Lower lobe of right lung (tissue), 2 donors: Measurements from ENCODE around the gene TMEM239. TPM values are rescaled to one million over a fixed set of nuclear protein-coding genes. Genes with fewer than 3 reads are reported as not detected.

Experiments
- ATAC-seq, 2 donors: fragments of 200-7000 bp; cut with Tn5 transposase; one replicate each; pipeline ENCODE4 v1.9.1; 2020 to 2022; ENCODE audit warnings: mild to moderate bottlenecking in 2 of 2, moderate library complexity in 2 of 2
- DNase-seq: peaks from one replicate; pipeline ENCODE4 v3.0.0-alpha.2; 2020
- H3K27ac ChIP-seq: fragments of 200-600 bp; one replicate; pipeline ENCODE4 v1.8.0; 2022
- H3K27me3 ChIP-seq: fragments of 200-600 bp; one replicate; pipeline ENCODE4 v1.8.0; 2022; ENCODE audit warnings: low read depth
- H3K36me3 ChIP-seq: fragments of 200-600 bp; one replicate; pipeline ENCODE4 v1.8.0; 2022; ENCODE audit warnings: mild to moderate bottlenecking
- H3K4me1 ChIP-seq: fragments of 200-600 bp; one replicate; pipeline ENCODE4 v1.8.0; 2022
- H3K4me3 ChIP-seq: fragments of 200-600 bp; one replicate; pipeline ENCODE4 v1.8.0; 2022; ENCODE audit warnings: mild to moderate bottlenecking
- H3K9me3 ChIP-seq: fragments of 200-600 bp; one replicate; pipeline ENCODE4 v1.8.0; 2022
- intact Hi-C: fragments of 100-400 bp; cut with DNase I; formaldehyde crosslinking; loops from one replicate; pipeline ENCODE4 v1.11.0; 2022
- total RNA-seq: library from RNA; stranded (reverse); fragmentation: NEBNext Ultra II Directional; extraction: Animal tissue kit (Norgen Biotek cat#: 25700); gene quantifications from one replicate; pipeline ENCODE4 v1.2.1, GENCODE V29; 2021
- TF ChIP-seq, protein P1 (sequence below): fragments of 200-600 bp; IDR thresholded peaks from one replicate; pipeline ENCODE4 v1.8.0; 2022; ENCODE audit warnings: antibody characterized with exemption, mild to moderate bottlenecking
- donor health status: DM: no; HTN: yes; CAD: no; lungs with severe emphysema.

The TMEM239 gene
- total RNA-seq, 1 donor from 2014 or later, result not detected

DNA sequence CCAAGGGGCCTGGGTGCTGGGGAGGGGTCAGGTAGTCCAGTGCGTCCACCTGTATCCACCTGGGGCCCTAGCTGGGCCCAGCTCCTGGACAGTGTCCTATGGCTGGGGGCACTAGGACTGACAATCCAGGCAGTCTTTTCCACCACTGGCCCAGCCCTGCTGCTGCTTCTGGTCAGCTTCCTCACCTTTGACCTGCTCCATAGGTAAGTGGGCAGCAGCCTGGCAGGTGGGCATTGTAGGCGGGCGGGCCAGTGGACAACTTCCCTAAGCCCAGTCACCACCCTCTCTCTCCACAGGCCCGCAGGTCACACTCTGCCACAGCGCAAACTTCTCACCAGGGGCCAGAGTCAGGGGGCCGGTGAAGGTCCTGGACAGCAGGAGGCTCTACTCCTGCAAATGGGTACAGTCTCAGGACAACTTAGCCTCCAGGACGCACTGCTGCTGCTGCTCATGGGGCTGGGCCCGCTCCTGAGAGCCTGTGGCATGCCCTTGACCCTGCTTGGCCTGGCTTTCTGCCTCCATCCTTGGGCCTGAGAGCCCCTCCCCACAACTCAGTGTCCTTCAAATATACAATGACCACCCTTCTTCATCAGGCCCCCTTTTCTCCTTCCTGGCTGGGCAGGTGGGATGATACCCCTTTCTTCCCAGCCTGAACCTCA, 793 bp upstream of the TMEM239 start:
- DNase-seq (no peak), ATAC-seq (peak in 1 of 2 donors; percentile 16)
- TF ChIP-seq, protein P1, sequence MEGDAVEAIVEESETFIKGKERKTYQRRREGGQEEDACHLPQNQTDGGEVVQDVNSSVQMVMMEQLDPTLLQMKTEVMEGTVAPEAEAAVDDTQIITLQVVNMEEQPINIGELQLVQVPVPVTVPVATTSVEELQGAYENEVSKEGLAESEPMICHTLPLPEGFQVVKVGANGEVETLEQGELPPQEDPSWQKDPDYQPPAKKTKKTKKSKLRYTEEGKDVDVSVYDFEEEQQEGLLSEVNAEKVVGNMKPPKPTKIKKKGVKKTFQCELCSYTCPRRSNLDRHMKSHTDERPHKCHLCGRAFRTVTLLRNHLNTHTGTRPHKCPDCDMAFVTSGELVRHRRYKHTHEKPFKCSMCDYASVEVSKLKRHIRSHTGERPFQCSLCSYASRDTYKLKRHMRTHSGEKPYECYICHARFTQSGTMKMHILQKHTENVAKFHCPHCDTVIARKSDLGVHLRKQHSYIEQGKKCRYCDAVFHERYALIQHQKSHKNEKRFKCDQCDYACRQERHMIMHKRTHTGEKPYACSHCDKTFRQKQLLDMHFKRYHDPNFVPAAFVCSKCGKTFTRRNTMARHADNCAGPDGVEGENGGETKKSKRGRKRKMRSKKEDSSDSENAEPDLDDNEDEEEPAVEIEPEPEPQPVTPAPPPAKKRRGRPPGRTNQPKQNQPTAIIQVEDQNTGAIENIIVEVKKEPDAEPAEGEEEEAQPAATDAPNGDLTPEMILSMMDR, result no peak
- no peaks in the 10 kb centered on the region for H3K36me3 ChIP-seq
- intact Hi-C loops, result no loop called here
- H3K4me1 ChIP-seq, result no peaks in the 10 kb centered on the region
- H3K27me3 ChIP-seq, result peaks cover 12% of the 10 kb centered on the region
- no peak overlapping the region for H3K27ac ChIP-seq
- H3K4me3 ChIP-seq, result no peak overlapping the region
- H3K9me3 ChIP-seq, result peaks cover 6% of the 10 kb centered on the region

DNA sequence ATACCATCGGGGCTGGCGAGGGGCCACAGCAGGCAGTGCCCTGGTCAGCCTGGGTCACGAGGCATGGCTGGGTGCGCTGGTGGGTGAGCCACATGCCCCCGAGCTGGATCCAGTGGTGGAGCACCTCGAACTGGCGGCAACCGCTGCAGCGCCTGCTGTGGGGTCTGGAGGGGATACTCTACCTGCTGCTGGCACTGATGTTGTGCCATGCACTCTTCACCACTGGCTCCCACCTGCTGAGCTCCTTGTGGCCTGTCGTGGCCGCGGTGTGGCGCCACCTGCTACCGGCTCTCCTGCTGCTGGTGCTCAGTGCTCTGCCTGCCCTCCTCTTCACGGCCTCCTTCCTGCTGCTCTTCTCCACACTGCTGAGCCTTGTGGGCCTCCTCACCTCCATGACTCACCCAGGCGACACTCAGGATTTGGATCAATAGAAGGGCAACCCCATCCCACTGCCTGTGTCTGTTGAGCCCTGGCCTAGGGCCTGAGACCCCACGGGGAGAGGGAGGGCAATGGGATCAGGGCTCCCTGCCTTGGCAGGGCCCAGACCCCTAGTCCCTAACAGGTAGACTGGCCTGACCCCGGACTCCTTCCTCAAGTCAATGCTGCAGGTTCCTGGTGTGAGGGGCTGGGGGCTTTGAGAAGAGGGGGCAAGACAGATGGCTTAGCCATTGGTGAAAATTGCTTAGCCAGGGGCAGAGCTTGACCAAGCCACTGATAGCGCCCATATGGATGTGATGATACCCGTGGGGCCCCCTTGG, 598 bp downstream of the TMEM239 start:
- H3K36me3 ChIP-seq, result no peaks in the 10 kb centered on the region
- H3K27me3 ChIP-seq, result peaks cover 26% of the 10 kb centered on the region
- ATAC-seq (no peak), DNase-seq (no peak)
- H3K27ac ChIP-seq, result no peak overlapping the region
- peaks cover 6% of the 10 kb centered on the region for H3K9me3 ChIP-seq
- intact Hi-C loops, result no loop called here
- H3K4me1 ChIP-seq, result no peaks in the 10 kb centered on the region
- TF ChIP-seq, protein P1, result no peak
- no peak overlapping the region for H3K4me3 ChIP-seq

DNA sequence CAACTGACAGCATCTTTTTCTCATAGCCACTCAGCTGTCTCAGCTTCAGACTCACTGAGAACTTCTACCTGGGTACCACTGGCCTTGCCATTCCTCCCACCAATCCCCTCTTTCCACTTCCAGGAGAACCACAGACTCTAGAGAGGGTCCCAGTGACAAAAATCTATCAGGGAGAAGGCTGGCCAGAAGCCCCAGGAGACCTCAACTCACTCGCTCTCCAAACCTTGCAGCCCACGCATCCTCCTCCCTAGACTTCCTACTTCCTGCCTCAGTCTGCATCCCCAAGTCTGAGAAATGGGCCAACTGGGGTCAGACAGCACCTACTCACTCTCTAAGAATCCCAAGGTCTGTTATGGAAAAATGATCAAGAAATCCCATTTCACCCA, 1.2 kb downstream of the TMEM239 start:
- Histone ChIP-seq H3K4me3 (no peak overlapping the region), H3K36me3 (no peaks in the 10 kb centered on the region), H3K9me3 (peaks cover 6% of the 10 kb centered on the region), H3K4me1 (no peaks in the 10 kb centered on the region), H3K27ac (no peak overlapping the region), H3K27me3 (peaks cover 31% of the 10 kb centered on the region)
- ATAC-seq, result no peak
- TF ChIP-seq, protein P1, result no peak
- intact Hi-C loops, result no loop called here
- DNase-seq, result no peak

DNA sequence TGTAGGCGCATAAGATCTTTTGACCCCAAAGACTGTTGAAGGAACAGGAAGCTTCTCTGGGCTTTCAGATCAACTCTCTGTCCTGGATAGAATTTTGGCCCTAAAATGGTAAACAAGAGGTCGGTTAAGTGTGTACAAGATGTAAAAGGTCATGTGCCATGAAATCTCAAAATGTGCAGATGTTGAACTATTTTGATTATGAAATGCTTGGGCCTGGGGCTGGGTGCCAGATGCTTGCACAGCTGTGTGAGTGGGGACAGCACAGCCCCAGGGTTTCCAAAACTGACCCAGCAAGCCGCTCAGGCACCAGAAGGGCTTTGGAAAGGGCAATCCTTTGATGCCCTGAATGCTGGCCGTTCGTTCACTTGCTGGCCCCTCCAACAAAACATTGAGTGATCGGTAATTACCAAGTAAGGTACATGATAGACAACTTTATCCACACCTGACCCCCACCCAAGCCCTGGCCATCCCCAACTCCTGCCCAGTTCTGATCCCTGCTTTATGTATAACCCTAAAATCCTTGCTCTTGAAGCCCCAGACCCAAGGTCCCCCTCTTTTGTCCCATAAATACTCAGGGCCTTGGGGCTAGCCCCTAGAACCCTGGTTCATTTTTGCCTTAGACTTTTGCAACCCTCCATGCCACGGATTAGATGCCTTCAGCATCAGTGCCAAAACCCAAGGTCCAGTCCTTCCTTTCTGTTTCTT, 1.9 kb downstream of the TMEM239 start:
- Histone ChIP-seq H3K9me3 (no peaks in the 10 kb centered on the region), H3K27ac (no peak overlapping the region), H3K4me3 (no peak overlapping the region), H3K27me3 (peaks cover 31% of the 10 kb centered on the region), H3K4me1 (no peaks in the 10 kb centered on the region), H3K36me3 (no peaks in the 10 kb centered on the region)
- TF ChIP-seq, protein P1, result no peak
- intact Hi-C loops, result no loop called here
- ATAC-seq, result no peak
- no peak for DNase-seq

DNA sequence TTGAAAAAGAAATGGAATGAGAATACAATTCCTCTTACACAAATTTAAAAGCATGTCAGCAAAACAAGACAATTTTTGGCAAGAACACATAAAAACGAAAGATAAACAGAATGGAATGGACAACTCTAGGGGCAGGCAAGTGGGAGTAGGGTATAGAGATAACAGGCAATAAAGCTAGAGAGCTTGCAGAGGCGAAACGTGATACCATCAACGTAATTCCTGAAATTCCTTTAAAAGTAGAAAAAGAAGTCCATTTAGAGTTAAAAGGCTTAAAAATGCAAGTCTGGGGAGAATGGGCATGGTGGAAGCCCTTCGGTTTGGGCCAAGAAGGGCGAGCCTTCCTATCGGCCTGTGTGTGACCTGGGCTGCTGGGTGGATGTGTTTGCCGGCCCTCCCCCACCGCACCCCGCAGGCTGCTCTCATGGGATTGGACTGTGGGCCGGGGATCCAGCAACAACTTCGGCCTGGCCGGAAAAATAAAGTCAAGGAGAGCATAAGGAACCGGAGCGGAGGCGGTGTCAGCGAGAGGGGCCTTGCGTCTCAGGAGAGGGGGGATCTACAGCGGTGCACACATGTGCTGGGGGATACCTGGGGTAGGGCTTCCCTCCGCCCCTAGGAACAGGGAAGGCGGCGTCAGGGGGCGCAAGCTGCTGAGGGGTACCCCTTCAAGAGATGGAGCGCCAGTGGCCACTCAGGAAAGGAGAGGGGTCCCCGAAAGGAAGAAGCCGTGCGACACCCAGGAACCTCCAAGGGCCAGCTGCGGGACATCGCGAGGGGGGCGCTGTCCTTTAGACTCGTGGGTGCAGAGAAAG, 4.1 kb downstream of the TMEM239 start:
- TF ChIP-seq, protein P1, result no peak
- DNase-seq, result no peak
- no peaks in the 10 kb centered on the region for H3K36me3 ChIP-seq
- ATAC-seq, result peak; percentile 43 to 44
- intact Hi-C loops, result no loop called here
- H3K4me3 ChIP-seq, result no peak overlapping the region
- H3K4me1 ChIP-seq, result no peaks in the 10 kb centered on the region
- no peak overlapping the region for H3K27ac ChIP-seq
- H3K9me3 ChIP-seq, result no peaks in the 10 kb centered on the region
- peaks cover 31% of the 10 kb centered on the region for H3K27me3 ChIP-seq
